HG03354 (cell line): ENCODE data around the gene LLCFC1.
"Not testable (repeated sequence)": the region's sequence is repeated elsewhere in the genome, so short reads cannot be mapped to it uniquely, and the experiment has no call there.

Experiments used
- ATAC-seq: cut with Tn5 transposase; IDR thresholded peaks from one replicate; pipeline ENCODE4 v1.9.1; 2021; ENCODE audit warnings: mild to moderate bottlenecking; ENCODE audit not compliant: unreplicated experiment, poor library complexity, severe bottlenecking

The LLCFC1 gene

DNA sequence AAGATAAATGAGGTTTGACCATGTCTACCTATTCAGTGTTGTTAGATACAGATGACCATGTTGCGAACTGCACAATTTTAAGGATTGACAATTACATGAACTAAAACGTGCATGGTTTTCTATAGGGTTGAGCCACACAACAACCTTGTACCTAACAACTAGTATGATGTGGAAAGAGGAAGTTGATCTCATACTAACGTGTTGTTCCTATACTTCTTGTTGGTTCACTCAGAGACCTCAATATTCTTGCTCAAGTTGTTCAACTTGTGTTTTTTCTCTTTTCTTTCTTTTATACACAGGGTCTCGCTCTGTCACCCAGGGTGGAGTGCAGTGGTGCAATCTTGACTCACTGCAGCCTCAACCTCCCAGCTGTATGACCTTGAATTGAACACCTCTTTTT is 28.9 kb downstream of the LLCFC1 start:
- ATAC-seq = no peak

DNA sequence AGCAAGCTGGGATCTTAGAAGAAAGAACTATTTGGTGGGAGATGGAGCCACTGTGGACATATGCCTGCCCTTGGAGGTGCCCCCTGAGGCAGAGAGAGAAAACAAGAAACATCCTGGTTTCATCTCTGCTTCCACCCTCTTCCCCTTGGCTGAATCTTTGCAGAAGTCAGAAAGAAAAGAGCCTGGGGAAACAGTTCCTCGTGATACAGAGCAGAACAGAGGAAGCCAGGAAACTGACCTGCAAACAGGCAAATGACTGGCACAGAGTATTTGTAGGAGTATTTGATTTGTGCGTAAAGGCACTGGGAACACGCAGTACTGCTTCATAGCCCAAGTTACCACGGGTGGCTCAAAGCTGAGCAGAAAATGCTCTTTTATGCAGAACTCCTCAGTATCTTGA is 29.9 kb downstream of the LLCFC1 start:
- ATAC-seq = no peak

DNA sequence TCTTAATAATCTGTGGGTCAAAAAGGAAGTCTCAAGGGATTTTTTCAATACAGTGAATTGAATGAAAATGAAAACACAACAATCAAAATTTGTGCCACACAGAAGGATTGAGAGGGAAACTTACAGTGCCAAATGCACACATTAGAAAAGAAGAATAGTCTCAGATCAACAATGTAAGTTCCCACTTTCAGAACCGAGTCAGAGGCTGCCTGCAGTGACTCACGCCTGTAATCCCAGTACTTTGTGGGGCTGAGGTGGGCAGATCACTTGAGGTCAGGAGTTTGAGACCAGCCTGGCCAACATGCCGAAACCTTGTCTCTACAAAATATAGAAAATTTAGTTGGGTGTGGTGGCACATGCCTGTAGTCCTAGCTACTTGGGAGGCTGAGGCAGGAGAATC is 35.3 kb downstream of the LLCFC1 start:
- no peak for ATAC-seq

- not testable (repeated sequence) for ATAC-seq
Measured at GRCh38 chr7:142978402-142978801, 39.1 kb downstream of the LLCFC1 start.

- ATAC-seq = no peak
Measured at GRCh38 chr7:142983825-142984224, 44.5 kb downstream of the LLCFC1 start.

DNA sequence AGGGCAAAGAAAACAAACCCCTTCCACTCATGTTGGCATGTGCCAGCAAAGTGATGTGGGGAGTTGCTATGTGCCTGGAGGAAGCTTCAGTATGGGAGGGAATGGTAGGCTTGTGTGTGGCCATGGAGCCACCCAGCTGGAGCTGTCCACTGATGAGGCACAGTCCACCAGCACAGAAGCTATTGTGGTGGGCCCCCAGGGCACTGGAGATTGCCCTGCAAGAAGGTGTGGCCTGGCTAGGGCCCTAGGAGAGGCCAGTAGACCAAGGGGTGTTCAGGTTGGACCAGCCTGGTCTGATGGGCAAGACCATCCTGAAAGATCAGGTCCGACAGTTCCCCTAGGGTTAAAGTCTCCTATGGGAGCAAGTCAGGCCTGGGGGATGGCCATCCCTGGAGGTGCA is 45.0 kb downstream of the LLCFC1 start:
- ATAC-seq = no peak
